ENCODE data around the gene ZBTB9. TPM values are rescaled to one million over a fixed set of nuclear protein-coding genes. Genes with fewer than 3 reads are reported as not detected.
A peak's percentile ranks its signal among the peaks of the same experiment; 100 is the strongest.

The ZBTB9 gene
- total RNA-seq (1 to 10 TPM; 4.4 to 8.4 (median 6.1) TPM), polyA plus RNA-seq (1 to 10 TPM; 3.6 to 5.3 (median 4.3) TPM)
- long read RNA-seq, donor 1, partial matches to known transcripts = 0 of 4 reads
- long read RNA-seq, donor 1, other reads (novel, unspliced or antisense) = 0 of 4 reads
- long read RNA-seq, donor 2, transcript ZBTB9-201 (2 exons, 2,716 nt) = major isoform, 5 of 5 reads
- long read RNA-seq, donor 2, partial matches to known transcripts = 0 of 5 reads
- long read RNA-seq, donor 2, other reads (novel, unspliced or antisense) = 0 of 5 reads

- peak; percentile 98 for DNase-seq
- no peaks in the 10 kb centered on the region for H3K9me3 ChIP-seq
- H3K4me1 ChIP-seq = peaks cover 12 to 67% (median 34%) of the 10 kb centered on the region in 6 donors
- TF ChIP-seq POLR2AphosphoS5 (IDR thresholded peaks at IDR 0.05) (peak; percentile 96 to 98 (median 97)), CTCF (IDR thresholded peaks at IDR 0.05 in 8 of 11, conservative IDR thresholded peaks at IDR 0.05 in 3 of 11) (peak in 4 of 11 experiments; percentile 18 to 45 (median 29)), POLR2A (IDR thresholded peaks at IDR 0.05) (peak; percentile 6 to 72 (median 17))
- H3K36me3 ChIP-seq = peaks cover 0 to 31% (median 7%) of the 10 kb centered on the region in 6 donors
- H3K27ac ChIP-seq = peak within 1 kb of the TSS; percentile 68 to 93 (median 86)
- no peaks in the 10 kb centered on the region for H3K27me3 ChIP-seq (replicated peaks in 1 of 7)
- 0 to 1% (median 0%) methylated on average over 26 to 65 of the region's 65 CpGs for WGBS, 5 donors
- intact Hi-C loops (cut with DNase I; ENCODE audit: low total_unique reads) = loop anchor here (10.0 kb wide), 1 partner anchor 191 kb away; no protein-coding TSS in a partner anchor
- H3K4me3 ChIP-seq = peak within 1 kb of the TSS; percentile 78 to 98 (median 82)
Measured at GRCh38 chr6:33454009-33454946, at the start of gene ZBTB9. TSS of gene ZBTB9 (plus strand) at chr6:33454576. CDS start at chr6:33455101, 525 bp downstream.

- H3K4me1 ChIP-seq = peaks cover 0 to 15% (median 3%) of the 10 kb centered on the region in 6 donors
- H3K9me3 ChIP-seq = no peaks in the 10 kb centered on the region
- WGBS, 5 donors = 87 to 92% (median 90%) methylated on average over 12 to 17 of the region's 17 CpGs
- no peak overlapping the region for H3K27ac ChIP-seq
- peaks cover 0 to 57% (median 0%) of the 10 kb centered on the region in 6 donors for H3K36me3 ChIP-seq
- intact Hi-C loops (cut with DNase I; ENCODE audit: low total_unique reads) = no loop called here
- H3K4me3 ChIP-seq = no peak overlapping the region
- no peak for DNase-seq
- TF ChIP-seq POLR2A (IDR thresholded peaks at IDR 0.05) = no peak
- no peaks in the 10 kb centered on the region for H3K27me3 ChIP-seq (replicated peaks in 1 of 7)
Measured at GRCh38 chr6:33404884-33405283, 49.5 kb upstream of the ZBTB9 start.

- WGBS, 5 donors = 82 to 95% (median 89%) methylated on average over 13 to 15 of the region's 15 CpGs
- Histone ChIP-seq H3K27me3 (replicated peaks in 1 of 7) (no peaks in the 10 kb centered on the region), H3K27ac (no peak overlapping the region), H3K9me3 (no peaks in the 10 kb centered on the region), H3K4me1 (peaks cover 0 to 15% (median 3%) of the 10 kb centered on the region in 6 donors), H3K36me3 (peaks cover 0 to 53% (median 0%) of the 10 kb centered on the region in 6 donors), H3K4me3 (no peak overlapping the region)
- TF ChIP-seq CTCF (IDR thresholded peaks at IDR 0.05 in 8 of 11, conservative IDR thresholded peaks at IDR 0.05 in 3 of 11) = no peak
- no peak for TF ChIP-seq POLR2AphosphoS5 (IDR thresholded peaks at IDR 0.05)
- no peak for TF ChIP-seq POLR2A (IDR thresholded peaks at IDR 0.05)
- no peak for DNase-seq
- intact Hi-C loops (cut with DNase I; ENCODE audit: low total_unique reads) = no loop called here
Measured at GRCh38 chr6:33405386-33405940, 48.9 kb upstream of the ZBTB9 start.

- Histone ChIP-seq H3K27ac (no peak overlapping the region), H3K4me3 (no peak overlapping the region), H3K27me3 (replicated peaks in 1 of 7) (no peaks in the 10 kb centered on the region), H3K4me1 (peaks cover 0 to 17% (median 3%) of the 10 kb centered on the region in 6 donors), H3K9me3 (no peaks in the 10 kb centered on the region), H3K36me3 (peaks cover 0 to 47% (median 0%) of the 10 kb centered on the region in 6 donors)
- WGBS, 5 donors = 95 to 97% (median 96%) methylated on average over 16 to 17 of the region's 17 CpGs
- no peak for DNase-seq
- TF ChIP-seq CTCF (IDR thresholded peaks at IDR 0.05 in 8 of 11, conservative IDR thresholded peaks at IDR 0.05 in 3 of 11) (no peak), POLR2A (IDR thresholded peaks at IDR 0.05) (no peak), POLR2AphosphoS5 (IDR thresholded peaks at IDR 0.05) (no peak)
- intact Hi-C loops (cut with DNase I; ENCODE audit: low total_unique reads) = no loop called here
Measured at GRCh38 chr6:33406126-33406525, 48.2 kb upstream of the ZBTB9 start.
